ENCODE results near the gene CCDC50.

Gene CCDC50

GRCh38 chr3:191409791-191410359 is 80.7 kb downstream of the CCDC50 start:
- Histone ChIP-seq H3K9ac (ENCODE audit: low read depth, low read length, poor library complexity, severe bottlenecking) (no peak overlapping the region), H3K4me2 (ENCODE audit: low read depth, low read length, poor library complexity, severe bottlenecking) (no peak overlapping the region), H4K20me1 (ENCODE audit: insufficient read depth, low read length, poor library complexity, severe bottlenecking) (no peaks in the 10 kb centered on the region), H3K36me3 (ENCODE audit: insufficient read depth, low read length) (no peaks in the 10 kb centered on the region), H2AFZ (ENCODE audit: low read length) (no peak overlapping the region), H3K4me1 (ENCODE audit: insufficient read depth, low read length, poor library complexity, severe bottlenecking) (no peaks in the 10 kb centered on the region), H3K9me2 (replicated peaks; ENCODE audit: low read depth, low read length) (no peaks in the 10 kb centered on the region), H3F3A (ENCODE audit: low read depth) (no peaks in the 10 kb centered on the region), H3K4me3 (ENCODE audit: low read length, poor library complexity, severe bottlenecking) (no peak overlapping the region), H3K9me3 (ENCODE audit: insufficient read depth, low read depth, low read length) (no peaks in the 10 kb centered on the region; the same call in 1 of the 2 replicates), H3K79me2 (ENCODE audit: insufficient read depth, low read length) (no peaks in the 10 kb centered on the region), H3K27me3 (ENCODE audit: insufficient read depth, low read length, poor library complexity, severe bottlenecking) (no peaks in the 10 kb centered on the region)
- TF ChIP-seq EZH2phosphoT487 (IDR thresholded peaks at IDR 0.05; ENCODE audit: borderline replicate concordance): no peak
- no peak for TF ChIP-seq CTCF (conservative IDR thresholded peaks at IDR 0.05; ENCODE audit: low read length)

- no peaks in the 10 kb centered on the region for H3K27me3 ChIP-seq (ENCODE audit: insufficient read depth, low read length, poor library complexity, severe bottlenecking)
- no peaks in the 10 kb centered on the region for H3F3A ChIP-seq (ENCODE audit: low read depth)
- no peaks in the 10 kb centered on the region for H3K79me2 ChIP-seq (ENCODE audit: insufficient read depth, low read length)
- no peak overlapping the region for H3K4me3 ChIP-seq (ENCODE audit: low read length, poor library complexity, severe bottlenecking)
- no peak overlapping the region for H3K9ac ChIP-seq (ENCODE audit: low read depth, low read length, poor library complexity, severe bottlenecking)
- H3K9me3 ChIP-seq (ENCODE audit: insufficient read depth, low read depth, low read length): no peaks in the 10 kb centered on the region; the same call in 1 of the 2 replicates
- H3K4me2 ChIP-seq (ENCODE audit: low read depth, low read length, poor library complexity, severe bottlenecking): no peak overlapping the region
- no peaks in the 10 kb centered on the region for H3K36me3 ChIP-seq (ENCODE audit: insufficient read depth, low read length)
- H3K4me1 ChIP-seq (ENCODE audit: insufficient read depth, low read length, poor library complexity, severe bottlenecking): no peaks in the 10 kb centered on the region
- H2AFZ ChIP-seq (ENCODE audit: low read length): no peak overlapping the region
- no peak for TF ChIP-seq CTCF (conservative IDR thresholded peaks at IDR 0.05; ENCODE audit: low read length)
- no peak for TF ChIP-seq EZH2phosphoT487 (IDR thresholded peaks at IDR 0.05; ENCODE audit: borderline replicate concordance)
- H3K9me2 ChIP-seq (replicated peaks; ENCODE audit: low read depth, low read length): no peaks in the 10 kb centered on the region
- no peaks in the 10 kb centered on the region for H4K20me1 ChIP-seq (ENCODE audit: insufficient read depth, low read length, poor library complexity, severe bottlenecking)
These were observed 83.6 kb downstream of the CCDC50 start for GRCh38 chr3:191412759-191413158.

- Histone ChIP-seq H3K36me3 (ENCODE audit: insufficient read depth, low read length) (no peaks in the 10 kb centered on the region), H3K79me2 (ENCODE audit: insufficient read depth, low read length) (no peaks in the 10 kb centered on the region), H2AFZ (ENCODE audit: low read length) (no peak overlapping the region), H3K4me1 (ENCODE audit: insufficient read depth, low read length, poor library complexity, severe bottlenecking) (no peaks in the 10 kb centered on the region), H3K27me3 (ENCODE audit: insufficient read depth, low read length, poor library complexity, severe bottlenecking) (no peaks in the 10 kb centered on the region), H3K9ac (ENCODE audit: low read depth, low read length, poor library complexity, severe bottlenecking) (no peak overlapping the region), H3K4me3 (ENCODE audit: low read length, poor library complexity, severe bottlenecking) (no peak overlapping the region), H4K20me1 (ENCODE audit: insufficient read depth, low read length, poor library complexity, severe bottlenecking) (no peaks in the 10 kb centered on the region), H3K9me2 (replicated peaks; ENCODE audit: low read depth, low read length) (no peaks in the 10 kb centered on the region), H3K9me3 (ENCODE audit: insufficient read depth, low read depth, low read length) (no peaks in the 10 kb centered on the region; the same call in 1 of the 2 replicates), H3F3A (ENCODE audit: low read depth) (no peaks in the 10 kb centered on the region), H3K4me2 (ENCODE audit: low read depth, low read length, poor library complexity, severe bottlenecking) (no peak overlapping the region)
- TF ChIP-seq EZH2phosphoT487 (IDR thresholded peaks at IDR 0.05; ENCODE audit: borderline replicate concordance): no peak
- TF ChIP-seq CTCF (conservative IDR thresholded peaks at IDR 0.05; ENCODE audit: low read length): no peak
These were observed 85.1 kb downstream of the CCDC50 start for GRCh38 chr3:191414286-191414685.

Measured in Loucy (cell line).